Measurements from ENCODE around the gene ADGRA1.
"Not testable (repeated sequence)": the region's sequence is repeated elsewhere in the genome, so short reads cannot be mapped to it uniquely, and the experiment has no call there.

Gene ADGRA1

GRCh38 chr10:133128126-133129070, 40.7 kb downstream of the ADGRA1 start:
- DNase-seq (ENCODE audit: low spot score), result no peak

DNA sequence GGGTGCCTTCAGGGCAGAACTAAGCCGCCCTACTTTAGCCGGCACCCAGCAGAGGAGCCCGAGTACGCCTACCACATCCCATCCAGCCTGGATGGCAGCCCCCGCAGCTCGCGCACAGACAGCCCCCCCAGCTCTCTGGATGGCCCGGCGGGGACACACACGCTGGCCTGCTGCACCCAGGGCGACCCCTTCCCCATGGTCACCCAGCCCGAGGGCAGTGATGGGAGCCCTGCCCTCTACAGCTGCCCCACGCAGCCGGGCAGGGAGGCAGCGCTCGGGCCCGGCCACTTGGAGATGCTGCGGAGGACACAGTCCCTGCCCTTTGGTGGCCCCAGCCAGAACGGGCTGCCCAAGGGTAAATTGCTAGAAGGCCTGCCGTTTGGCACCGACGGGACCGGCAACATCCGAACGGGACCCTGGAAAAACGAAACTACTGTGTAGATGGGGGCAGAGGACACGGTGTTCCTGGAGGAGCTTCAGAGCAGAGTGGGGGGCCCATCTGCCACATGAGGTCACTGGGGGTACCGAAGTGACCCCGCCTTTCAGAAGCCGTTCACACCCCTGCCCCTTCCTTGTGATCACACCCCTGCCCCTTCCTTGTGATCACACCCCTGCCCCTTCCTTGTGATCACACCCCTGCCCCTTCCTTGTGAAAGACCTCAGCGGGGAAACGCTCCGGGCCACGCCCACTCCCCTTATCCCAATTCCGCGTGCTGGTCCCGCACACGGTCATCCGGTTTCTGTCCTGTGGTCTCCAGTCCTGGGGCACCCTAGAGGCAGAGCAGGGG, 41.5 kb downstream of the ADGRA1 start:
- DNase-seq (ENCODE audit: low spot score), result no peak

GRCh38 chr10:133129859-133130495, 42.3 kb downstream of the ADGRA1 start:
- DNase-seq (ENCODE audit: low spot score), result no peak

DNA sequence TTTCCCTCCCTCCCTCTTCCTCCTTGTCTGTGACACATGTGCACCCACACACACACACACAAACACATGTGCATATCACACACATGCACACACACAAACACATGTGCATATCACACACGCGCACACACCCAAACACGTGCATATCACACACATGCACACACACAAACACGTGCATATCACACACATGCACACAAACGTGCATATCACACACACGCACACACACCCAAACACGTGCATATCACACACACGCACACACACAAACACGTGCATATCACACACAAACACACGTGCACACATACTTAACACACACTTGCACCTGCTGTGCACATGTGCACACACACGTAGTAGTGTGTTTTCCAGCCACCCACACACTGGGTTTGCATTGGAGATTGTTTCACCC, 42.9 kb downstream of the ADGRA1 start:
- no peak for DNase-seq (ENCODE audit: low spot score)

- DNase-seq (ENCODE audit: low spot score), result no peak
These were observed 43.3 kb downstream of the ADGRA1 start for GRCh38 chr10:133131053-133131452.

DNA sequence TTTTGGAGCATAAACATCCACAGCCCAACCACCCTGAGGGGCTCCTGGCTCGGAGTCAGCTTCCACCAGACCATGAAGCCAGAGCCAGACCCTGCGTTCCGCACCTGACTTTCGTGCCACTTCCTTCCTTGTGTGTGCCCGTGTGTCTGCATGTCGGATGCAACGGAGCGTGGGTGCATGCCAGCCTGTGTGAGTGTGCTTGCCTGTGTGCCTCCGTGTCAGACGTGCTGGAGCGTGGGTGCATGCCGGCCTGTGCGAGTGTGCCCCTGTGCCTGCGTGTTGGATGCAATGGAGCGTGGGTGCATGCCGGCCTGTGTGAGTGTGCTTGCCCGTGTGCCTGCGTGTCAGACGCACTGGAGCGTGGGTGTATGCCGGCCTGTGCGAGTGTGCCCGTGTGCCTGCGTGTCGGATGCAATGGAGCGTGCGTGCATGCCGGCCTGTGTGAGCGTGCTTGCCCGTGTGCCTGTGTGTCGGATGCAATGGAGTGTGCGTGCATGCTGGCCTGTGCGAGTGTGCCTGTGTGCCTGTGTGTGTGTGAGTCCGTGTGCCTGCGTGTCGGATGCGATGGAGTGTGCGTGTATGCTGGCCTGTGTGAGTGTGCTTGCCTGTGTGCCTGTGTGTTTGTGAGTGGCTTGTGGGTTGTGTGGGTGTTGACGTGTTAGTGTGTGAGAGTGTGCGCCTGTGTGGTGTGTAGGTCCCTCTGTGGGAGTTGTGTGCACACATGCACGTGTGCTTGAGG, 44.2 kb downstream of the ADGRA1 start:
- no peak for DNase-seq (ENCODE audit: low spot score)

DNA sequence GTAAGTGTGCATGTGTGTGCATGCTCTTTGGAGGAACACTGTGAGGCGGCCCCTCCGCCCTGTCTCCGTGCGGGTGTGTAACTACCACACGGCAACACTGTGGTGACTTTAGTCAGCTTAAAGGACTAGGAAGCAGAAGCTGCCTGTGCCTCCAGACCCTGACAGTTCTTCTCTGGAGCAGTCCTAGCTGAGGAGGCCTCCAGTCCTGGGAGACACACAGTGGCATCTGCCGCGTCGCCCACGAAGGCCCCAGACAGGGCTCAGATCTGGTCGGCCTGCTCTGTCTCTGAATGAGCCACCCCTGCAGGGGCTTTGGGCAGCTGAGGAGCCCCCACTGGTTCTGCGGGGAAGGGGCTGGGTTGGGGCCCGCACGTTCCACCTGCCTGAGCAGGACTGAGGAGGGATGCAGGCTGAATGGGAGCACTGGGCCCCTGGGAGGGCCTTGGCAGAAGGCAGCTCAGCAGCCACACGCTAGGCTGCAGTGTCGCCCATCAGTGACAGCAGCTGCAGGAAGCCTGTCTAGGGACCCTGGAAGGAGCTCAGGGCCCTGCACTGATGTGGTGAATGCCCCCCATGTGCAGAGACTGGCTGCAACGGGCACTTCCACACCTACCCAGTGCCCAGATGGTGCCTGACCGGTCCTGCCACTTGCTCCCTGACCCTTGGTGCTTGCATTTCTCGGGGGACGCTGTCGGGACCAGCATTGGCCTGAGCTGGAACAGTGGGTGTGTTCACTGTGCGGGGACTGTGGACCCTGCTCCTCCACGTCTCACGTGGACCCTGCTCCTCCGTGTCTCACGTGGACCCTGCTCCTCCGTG, 45.0 kb downstream of the ADGRA1 start:
- no peak for DNase-seq (ENCODE audit: low spot score)

DNA sequence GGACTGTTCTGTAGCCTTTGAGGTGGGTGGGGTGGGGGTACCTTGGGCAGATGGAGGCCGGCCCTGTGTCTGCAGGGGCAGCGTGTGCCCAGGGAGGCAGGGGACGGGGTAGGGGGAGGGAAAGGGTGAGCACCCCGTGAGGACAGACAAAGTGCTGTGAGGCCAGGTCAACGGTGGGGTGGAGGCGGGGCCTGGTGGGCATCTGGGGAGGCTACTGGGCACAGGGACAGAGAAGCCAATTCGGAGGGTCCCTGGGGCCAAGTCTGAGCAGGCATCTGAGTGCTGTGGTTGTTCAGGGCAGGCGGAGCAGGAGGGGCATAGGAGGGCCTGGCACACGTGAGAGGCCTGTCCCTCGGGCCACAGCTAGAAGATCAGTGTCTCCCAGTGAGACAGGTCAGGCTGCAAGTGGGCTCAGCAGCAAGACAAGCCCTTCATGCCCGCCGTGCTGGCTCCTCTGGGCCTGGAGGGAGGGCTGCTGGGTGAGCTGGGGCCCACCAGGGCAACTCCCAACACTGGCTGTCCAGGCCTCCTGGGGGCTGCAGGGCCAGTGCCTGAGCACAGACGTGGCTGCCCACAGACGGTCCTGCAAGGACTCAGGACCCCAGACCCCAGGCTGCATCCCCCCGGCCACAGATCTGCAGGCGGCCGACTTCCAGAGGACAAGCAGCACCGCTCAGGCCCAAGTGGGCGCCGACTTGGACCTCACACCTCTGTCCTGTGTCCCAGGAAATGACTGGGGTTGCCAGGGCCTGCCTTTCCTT, 45.9 kb downstream of the ADGRA1 start:
- DNase-seq (ENCODE audit: low spot score), result no peak

- DNase-seq (ENCODE audit: low spot score), result no peak
These were observed 46.8 kb downstream of the ADGRA1 start for GRCh38 chr10:133134411-133135115.

DNA sequence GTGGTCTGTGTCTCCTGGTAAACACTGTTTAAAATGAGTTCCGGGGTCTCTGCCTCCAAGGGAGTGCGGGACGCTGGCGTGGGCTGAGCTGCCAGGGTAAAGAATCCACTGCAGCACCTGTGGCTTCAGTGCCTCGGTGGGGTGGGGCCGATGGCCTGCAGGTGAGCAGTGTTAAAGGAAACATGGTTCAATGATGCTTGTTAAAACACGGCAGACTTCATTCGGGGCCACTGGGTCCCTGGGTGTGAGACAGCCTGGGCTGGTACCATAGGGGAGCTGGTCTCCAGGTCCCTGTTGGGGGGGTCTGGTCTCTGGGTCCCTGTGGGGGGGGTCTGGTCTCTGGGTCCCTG, 47.4 kb downstream of the ADGRA1 start:
- no peak for DNase-seq (ENCODE audit: low spot score)

- DNase-seq (ENCODE audit: low spot score), result not testable (repeated sequence)
These were observed 49.9 kb downstream of the ADGRA1 start for GRCh38 chr10:133137486-133138145.

DNA sequence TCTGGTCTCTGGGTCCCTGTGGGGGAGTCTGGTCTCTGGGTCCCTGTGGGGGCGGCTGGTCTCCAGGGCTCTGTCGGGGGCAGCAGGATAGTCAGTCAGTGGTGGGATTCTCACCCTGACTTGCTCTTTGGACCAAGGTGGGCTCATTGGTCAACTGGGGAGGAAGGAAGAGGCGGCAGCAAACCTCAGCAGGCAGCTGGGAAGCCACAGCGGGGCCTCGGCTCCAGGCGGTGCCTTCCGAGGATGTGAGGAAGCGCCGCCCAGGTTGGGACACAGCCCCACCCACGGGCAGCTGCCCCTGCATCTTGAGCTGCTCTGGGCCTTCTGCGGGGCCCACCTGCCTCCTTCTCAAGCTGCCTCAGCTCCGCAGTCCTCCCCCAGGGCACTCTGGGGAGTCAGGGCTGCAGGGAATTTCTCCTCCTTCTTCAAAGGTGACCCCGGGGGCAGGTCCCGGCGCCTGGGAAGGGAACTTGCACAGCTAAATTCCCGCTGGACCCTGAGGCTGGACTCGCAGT, 51.9 kb downstream of the ADGRA1 start:
- no peak for DNase-seq (ENCODE audit: low spot score)

DNA sequence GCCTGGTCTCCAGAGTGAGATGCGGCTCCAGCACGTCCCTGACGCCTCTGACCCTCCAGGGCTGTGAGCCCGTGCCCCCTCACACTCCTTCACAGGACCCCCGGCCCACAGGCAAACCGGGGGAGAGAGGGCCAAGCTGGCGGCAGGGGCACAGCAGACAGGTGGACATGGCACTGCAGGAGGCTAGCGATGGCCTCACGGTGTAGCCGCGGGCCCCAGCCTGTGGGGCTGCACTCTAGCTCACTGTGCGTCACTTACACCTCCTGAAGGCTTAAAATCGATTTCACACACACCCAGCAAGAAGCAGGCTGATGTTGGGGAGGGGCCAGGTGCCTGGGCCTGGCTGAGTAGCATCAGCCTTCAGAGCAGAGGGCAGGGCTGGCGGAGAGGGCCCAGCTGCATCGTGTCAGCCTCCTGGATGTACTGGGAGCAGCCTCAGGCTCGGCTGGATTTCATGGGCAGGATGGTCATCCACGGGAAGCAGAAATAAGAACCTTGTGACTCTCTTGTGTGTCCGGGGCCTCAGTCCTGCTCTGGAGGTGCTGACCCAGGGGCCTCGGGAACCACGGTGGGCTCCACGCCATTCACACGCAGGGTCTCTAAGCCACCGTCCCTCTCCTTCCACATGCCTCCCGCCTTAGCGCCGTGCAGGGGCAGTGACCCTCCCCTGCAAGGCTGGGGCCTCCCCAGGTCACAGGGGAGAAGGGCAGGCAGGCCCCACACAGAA, 52.9 kb downstream of the ADGRA1 start:
- no peak for DNase-seq (ENCODE audit: low spot score)

GRCh38 chr10:133141144-133141957, 53.6 kb downstream of the ADGRA1 start:
- DNase-seq (ENCODE audit: low spot score), result no peak

GRCh38 chr10:133141958-133142340, 54.2 kb downstream of the ADGRA1 start:
- DNase-seq (ENCODE audit: low spot score), result no peak

GRCh38 chr10:133142523-133143199, 54.9 kb downstream of the ADGRA1 start:
- DNase-seq (ENCODE audit: low spot score), result no peak

- DNase-seq (ENCODE audit: low spot score), result no peak
These were observed 55.4 kb downstream of the ADGRA1 start for GRCh38 chr10:133143200-133143533.
